GM12878 (cell line): ENCODE data around the gene SPTBN2.

Experiments used
- ATF7 ChIP-seq: fragments of 450-650 bp; IDR thresholded peaks from 2 replicates; pipeline ENCODE4 v1.6.1; 2016; ENCODE audit warnings: low read depth, mild to moderate bottlenecking
- CEBPB ChIP-seq, 2 experiments: fragments of 150-350 bp in 1 of 2; IDR thresholded peaks; 2 replicates each; pipeline ENCODE4 v1.6.1; 2012 to 2014; ENCODE audit warnings: low read depth in 2 of 2, low read length in 2 of 2, borderline replicate concordance in 1 of 2, inconsistent platforms in 1 of 2
- CREB1 ChIP-seq: IDR thresholded peaks from 2 replicates; pipeline ENCODE4 v1.6.1; 2012; ENCODE audit warnings: low read depth, mild to moderate bottlenecking, inconsistent platforms
- EZH2 ChIP-seq: IDR thresholded peaks from 2 replicates; pipeline ENCODE4 v1.6.1; 2012; ENCODE audit warnings: low read depth, mild to moderate bottlenecking, control low read depth, inconsistent platforms, low read length, borderline replicate concordance; ENCODE audit not compliant: control insufficient read depth
- HCFC1 ChIP-seq: fragments of 150-350 bp; IDR thresholded peaks from 2 replicates; pipeline ENCODE4 v1.6.1; 2014; ENCODE audit warnings: low read length
- PAX8 ChIP-seq: fragments of 450-650 bp; IDR thresholded peaks from 2 replicates; pipeline ENCODE4 v1.6.1; 2017; ENCODE audit warnings: mild to moderate bottlenecking, moderate library complexity
- POLR2A ChIP-seq: IDR thresholded peaks from 2 replicates; pipeline ENCODE4 v1.6.1; 2011; ENCODE audit warnings: low read depth, mild to moderate bottlenecking, low read length
- POLR2AphosphoS5 ChIP-seq: IDR thresholded peaks from 2 replicates; pipeline ENCODE4 v1.6.1; 2011; ENCODE audit warnings: mild to moderate bottlenecking, low read length, inconsistent platforms
- SMARCA5 ChIP-seq: fragments of 450-650 bp; IDR thresholded peaks from 2 replicates; pipeline ENCODE4 v1.6.1; 2017; ENCODE audit warnings: mild to moderate bottlenecking
- SP1 ChIP-seq: IDR thresholded peaks from one replicate; pipeline ENCODE4 v1.6.1; 2011; ENCODE audit warnings: low read depth, low read length
- SUZ12 ChIP-seq: fragments of 200-600 bp; sonication (generic); IDR thresholded peaks from one replicate; pipeline ENCODE4 v1.6.1; 2018; ENCODE audit warnings: antibody characterized with exemption, mild to moderate bottlenecking; ENCODE audit not compliant: unreplicated experiment
- TF ChIP-seq, protein P1 (sequence below), 3 experiments: IDR thresholded peaks in 2 of 3; conservative IDR thresholded peaks in 1 of 3; 2 replicates each; pipeline ENCODE4 v1.5.1; 2011; ENCODE audit warnings: low read depth in 3 of 3, low read length in 3 of 3, mild to moderate bottlenecking in 3 of 3, control low read depth in 2 of 3, moderate library complexity in 2 of 3, inconsistent platforms in 1 of 3, mixed read lengths in 1 of 3; ENCODE audit not compliant: control insufficient read depth in 2 of 3, insufficient read depth in 1 of 3; ENCODE audit errors: extremely low read depth in 1 of 3
- TF ChIP-seq, protein P2 (sequence below): fragments of 450-650 bp; IDR thresholded peaks from 2 replicates; pipeline ENCODE4 v1.6.1; 2016; ENCODE audit warnings: mild to moderate bottlenecking
- TF ChIP-seq, protein P3 (sequence below): fragments of 450-650 bp; IDR thresholded peaks from 2 replicates; pipeline ENCODE4 v1.6.1; 2014; ENCODE audit warnings: mild to moderate bottlenecking

DNA sequence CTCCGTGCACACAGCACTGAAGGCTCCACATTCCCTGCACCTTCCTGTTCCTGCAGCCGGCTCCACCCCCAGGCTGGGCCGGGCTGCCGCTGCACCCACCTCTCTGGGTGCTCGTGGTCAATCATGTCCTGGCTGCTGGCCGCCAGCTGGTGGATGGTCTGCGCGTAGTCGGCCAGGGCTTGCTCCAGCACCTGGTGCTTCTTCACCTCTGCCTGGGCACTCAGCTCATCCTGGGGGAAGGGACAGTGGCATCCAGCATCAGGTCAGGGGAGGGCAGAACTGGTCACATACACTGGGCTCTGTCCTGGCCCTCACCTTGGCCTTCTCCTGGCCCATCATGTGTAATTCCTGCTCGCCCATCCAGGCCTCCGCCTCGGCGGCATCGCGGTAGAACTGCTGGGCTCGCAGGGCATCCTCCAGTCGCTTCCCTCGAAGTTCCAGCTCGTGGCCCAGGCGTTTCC lies 36.1 kb downstream of the SPTBN2 start:
- TF ChIP-seq, protein P1, sequence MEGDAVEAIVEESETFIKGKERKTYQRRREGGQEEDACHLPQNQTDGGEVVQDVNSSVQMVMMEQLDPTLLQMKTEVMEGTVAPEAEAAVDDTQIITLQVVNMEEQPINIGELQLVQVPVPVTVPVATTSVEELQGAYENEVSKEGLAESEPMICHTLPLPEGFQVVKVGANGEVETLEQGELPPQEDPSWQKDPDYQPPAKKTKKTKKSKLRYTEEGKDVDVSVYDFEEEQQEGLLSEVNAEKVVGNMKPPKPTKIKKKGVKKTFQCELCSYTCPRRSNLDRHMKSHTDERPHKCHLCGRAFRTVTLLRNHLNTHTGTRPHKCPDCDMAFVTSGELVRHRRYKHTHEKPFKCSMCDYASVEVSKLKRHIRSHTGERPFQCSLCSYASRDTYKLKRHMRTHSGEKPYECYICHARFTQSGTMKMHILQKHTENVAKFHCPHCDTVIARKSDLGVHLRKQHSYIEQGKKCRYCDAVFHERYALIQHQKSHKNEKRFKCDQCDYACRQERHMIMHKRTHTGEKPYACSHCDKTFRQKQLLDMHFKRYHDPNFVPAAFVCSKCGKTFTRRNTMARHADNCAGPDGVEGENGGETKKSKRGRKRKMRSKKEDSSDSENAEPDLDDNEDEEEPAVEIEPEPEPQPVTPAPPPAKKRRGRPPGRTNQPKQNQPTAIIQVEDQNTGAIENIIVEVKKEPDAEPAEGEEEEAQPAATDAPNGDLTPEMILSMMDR (IDR thresholded peaks at IDR 0.05 in 2 of 3, conservative IDR thresholded peaks at IDR 0.05 in 1 of 3; ENCODE audit: control insufficient read depth in 2 of 3, extremely low read depth in 1 of 3, insufficient read depth in 1 of 3, low read depth in 3 of 3, low read length in 3 of 3) = no peak
- TF ChIP-seq EZH2 (no peak), POLR2A (no peak), CEBPB (IDR thresholded peaks at IDR 0.05; ENCODE audit: borderline replicate concordance in 1 of 2, low read depth in 2 of 2, low read length in 2 of 2) (no peak), SMARCA5 (no peak), PAX8 (no peak), HCFC1 (no peak), SUZ12 (no peak), CREB1 (no peak), SP1 (no peak), POLR2AphosphoS5 (no peak), ATF7 (no peak)
- TF ChIP-seq, protein P2, sequence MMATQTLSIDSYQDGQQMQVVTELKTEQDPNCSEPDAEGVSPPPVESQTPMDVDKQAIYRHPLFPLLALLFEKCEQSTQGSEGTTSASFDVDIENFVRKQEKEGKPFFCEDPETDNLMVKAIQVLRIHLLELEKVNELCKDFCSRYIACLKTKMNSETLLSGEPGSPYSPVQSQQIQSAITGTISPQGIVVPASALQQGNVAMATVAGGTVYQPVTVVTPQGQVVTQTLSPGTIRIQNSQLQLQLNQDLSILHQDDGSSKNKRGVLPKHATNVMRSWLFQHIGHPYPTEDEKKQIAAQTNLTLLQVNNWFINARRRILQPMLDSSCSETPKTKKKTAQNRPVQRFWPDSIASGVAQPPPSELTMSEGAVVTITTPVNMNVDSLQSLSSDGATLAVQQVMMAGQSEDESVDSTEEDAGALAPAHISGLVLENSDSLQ = no peak
- TF ChIP-seq, protein P3, sequence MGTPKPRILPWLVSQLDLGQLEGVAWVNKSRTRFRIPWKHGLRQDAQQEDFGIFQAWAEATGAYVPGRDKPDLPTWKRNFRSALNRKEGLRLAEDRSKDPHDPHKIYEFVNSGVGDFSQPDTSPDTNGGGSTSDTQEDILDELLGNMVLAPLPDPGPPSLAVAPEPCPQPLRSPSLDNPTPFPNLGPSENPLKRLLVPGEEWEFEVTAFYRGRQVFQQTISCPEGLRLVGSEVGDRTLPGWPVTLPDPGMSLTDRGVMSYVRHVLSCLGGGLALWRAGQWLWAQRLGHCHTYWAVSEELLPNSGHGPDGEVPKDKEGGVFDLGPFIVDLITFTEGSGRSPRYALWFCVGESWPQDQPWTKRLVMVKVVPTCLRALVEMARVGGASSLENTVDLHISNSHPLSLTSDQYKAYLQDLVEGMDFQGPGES = no peak
